HCT116 (cell line): Measurements from ENCODE around the gene HCN1. TPM values are rescaled to one million over a fixed set of nuclear protein-coding genes. Genes with fewer than 3 reads are reported as not detected.
A peak's percentile ranks its signal among the peaks of the same experiment; 100 is the strongest.

Experiments used
- ATAC-seq: fragments of 200-7000 bp; cut with Tn5 transposase; 2 replicates; pipeline ENCODE4 v1.9.1; 2020; ENCODE audit warnings: mild to moderate bottlenecking, moderate library complexity
- BruUV-seq: library from RNA; stranded (reverse); fragments of 400-500 nt; replicated peaks from 2 replicates; lab custom pipeline; 2021; lab: Mats Ljungman, UMichigan
- CTCF ChIA-PET: fragments of 300-600 bp; sonication (Branson Sonifier 250); formaldehyde crosslinking; loops from one replicate; lab custom pipeline; 2021; ENCODE audit warnings: antibody characterized with exemption; lab: Charles Lee
- POLR2A ChIA-PET: fragments of 300-600, 350-600 bp; sonication (Branson Sonifier 250); formaldehyde crosslinking; loops from one replicate; lab custom pipeline; 2021; ENCODE audit warnings: antibody characterized with exemption; lab: Charles Lee
- RAD21 ChIA-PET, 2 experiments: fragments of 300-600 bp; sonication (Branson Sonifier 250); formaldehyde crosslinking; loops; one replicate each; lab custom pipeline; 2023; ENCODE audit warnings: low total read pairs in 2 of 2; ENCODE audit not compliant: uncharacterized antibody in 2 of 2, unreplicated experiment in 2 of 2, low non-redundant PET in 1 of 2; lab: Charles Lee
- DNase-seq: peaks from one replicate; pipeline ENCODE4 v3.0.0-alpha.2; 2010; ENCODE audit warnings: low read depth, low spot score
- H2AFZ ChIP-seq: fragments of 200-600 bp; shearing (Covaris generic), sonication (generic); 2 replicates; pipeline ENCODE4 v1.6.1; 2017; ENCODE audit warnings: low read depth, mixed run types, mixed read lengths, antibody characterized with exemption, low read length; ENCODE audit not compliant: poor library complexity, severe bottlenecking
- H3K27ac ChIP-seq: 2 replicates; pipeline ENCODE4 v1.5.1; 2012; ENCODE audit warnings: low read depth, low read length
- H3K27me3 ChIP-seq: fragments of 200-600 bp; sonication (generic); 2 replicates; pipeline ENCODE4 v1.6.1; 2016; ENCODE audit warnings: mixed run types, low read length, mixed read lengths; ENCODE audit not compliant: insufficient read depth
- H3K36me3 ChIP-seq, 2 experiments: fragments of 200-500 bp in 1 of 2; fragments of 200-600 bp in 1 of 2; sonication (Bioruptor generic) in 1 of 2; sonication (generic) in 1 of 2; 2 replicates each; pipeline versions ENCODE4 v1.5.1 to v1.6.1; 2014 to 2016; ENCODE audit warnings: low read length in 2 of 2, inconsistent platforms in 1 of 2, mixed read lengths in 1 of 2, mixed run types in 1 of 2; ENCODE audit not compliant: insufficient read depth in 2 of 2, control insufficient read depth in 1 of 2
- H3K4me1 ChIP-seq, 2 experiments: fragments of 200-600 bp in 1 of 2; sonication (generic) in 1 of 2; 2 replicates each; pipeline versions ENCODE4 v1.5.1 to v1.6.1; 2012 to 2017; ENCODE audit warnings: low read length in 2 of 2, inconsistent platforms in 1 of 2, mild to moderate bottlenecking in 1 of 2, mixed read lengths in 1 of 2, mixed run types in 1 of 2, moderate library complexity in 1 of 2; ENCODE audit not compliant: insufficient read depth in 2 of 2, control insufficient read depth in 1 of 2
- H3K4me2 ChIP-seq: fragments of 200-600 bp; sonication (generic); 2 replicates; pipeline ENCODE4 v1.6.1; 2017; ENCODE audit warnings: mixed run types, low read length, mixed read lengths
- H3K4me3 ChIP-seq, 2 experiments: fragments of 200-600 bp in 1 of 2; sonication (generic) in 1 of 2; replicated peaks in 1 of 2; 2 replicates each; pipeline ENCODE4 v1.5.1; 2011 to 2016; ENCODE audit warnings: low read length in 2 of 2, control low read depth in 1 of 2, low read depth in 1 of 2, mild to moderate bottlenecking in 1 of 2, mixed read lengths in 1 of 2, mixed run types in 1 of 2
- H3K79me2 ChIP-seq: fragments of 200-600 bp; sonication (generic); 2 replicates; pipeline ENCODE4 v1.6.1; 2017; ENCODE audit warnings: mild to moderate bottlenecking, mixed run types, low read length, moderate library complexity, mixed read lengths; ENCODE audit not compliant: insufficient read depth
- H3K9ac ChIP-seq: fragments of 200-600 bp; sonication (generic); 2 replicates; pipeline ENCODE4 v1.6.1; 2016; ENCODE audit warnings: low read length, mixed read lengths
- H3K9me2 ChIP-seq: fragments of 200-600 bp; sonication (generic), shearing (Covaris generic); 2 replicates; pipeline ENCODE4 v1.6.1; 2017; ENCODE audit warnings: mixed run types, mild to moderate bottlenecking, moderate library complexity; ENCODE audit not compliant: insufficient read depth
- H3K9me3 ChIP-seq, 2 experiments: fragments of 200-500 bp in 1 of 2; fragments of 200-600 bp in 1 of 2; sonication (Bioruptor generic) in 1 of 2; sonication (generic) in 1 of 2; 2 replicates each; pipeline ENCODE4 v1.6.1; 2014 to 2017; ENCODE audit warnings: low read length in 2 of 2, mixed read lengths in 2 of 2, inconsistent platforms in 1 of 2, low read depth in 1 of 2, mild to moderate bottlenecking in 1 of 2, mixed run types in 1 of 2, moderate library complexity in 1 of 2; ENCODE audit not compliant: control insufficient read depth in 1 of 2, insufficient read depth in 1 of 2
- H4K20me1 ChIP-seq: fragments of 200-600 bp; sonication (generic), shearing (Covaris generic); 2 replicates; pipeline ENCODE4 v1.6.1; 2017; ENCODE audit warnings: mixed run types, mild to moderate bottlenecking, moderate library complexity; ENCODE audit not compliant: insufficient read depth
- CBX3 ChIP-seq: IDR thresholded peaks from 2 replicates; pipeline ENCODE4 v1.6.1; 2012; ENCODE audit warnings: low read depth
- EGR1 ChIP-seq: IDR thresholded peaks from 2 replicates; pipeline ENCODE4 v1.6.1; 2012; ENCODE audit warnings: low read depth
- EZH2 ChIP-seq: fragments of 200-600 bp; sonication (generic); IDR thresholded peaks from 2 replicates; pipeline ENCODE4 v1.6.1; 2017; ENCODE audit warnings: antibody characterized with exemption, mixed run types
- JUND ChIP-seq: IDR thresholded peaks from 2 replicates; pipeline ENCODE4 v1.6.1; 2012
- POLR2A ChIP-seq: IDR thresholded peaks from 2 replicates; pipeline ENCODE4 v1.7.0; 2011; ENCODE audit warnings: borderline replicate concordance; ENCODE audit not compliant: insufficient read depth, insufficient read length; ENCODE audit errors: extremely low read depth
- RAD21 ChIP-seq: IDR thresholded peaks from 2 replicates; pipeline ENCODE4 v1.6.1; 2012; ENCODE audit warnings: low read depth, mild to moderate bottlenecking
- SP1 ChIP-seq: IDR thresholded peaks from 2 replicates; pipeline ENCODE4 v1.6.1; 2012; ENCODE audit warnings: low read depth
- SRF ChIP-seq: IDR thresholded peaks from 2 replicates; pipeline ENCODE4 v1.6.1; 2012; ENCODE audit warnings: low read depth
- TCF7L2 ChIP-seq: IDR thresholded peaks from 2 replicates; pipeline ENCODE4 v1.7.0; 2011; ENCODE audit warnings: borderline replicate concordance, inconsistent platforms; ENCODE audit not compliant: insufficient read depth, insufficient read length; ENCODE audit errors: extremely low read depth
- YY1 ChIP-seq: IDR thresholded peaks from 2 replicates; pipeline ENCODE4 v1.6.1; 2011; ENCODE audit warnings: low read length, low read depth, moderate library complexity, mild to moderate bottlenecking; ENCODE audit not compliant: insufficient replicate concordance; ENCODE audit errors: extremely low read depth
- ZFX ChIP-seq: fragments of 450-650 bp; IDR thresholded peaks from 2 replicates; pipeline ENCODE4 v1.6.1; 2017
- ZNF274 ChIP-seq: fragments of 200-500 bp; sonication (Bioruptor generic); IDR thresholded peaks from 2 replicates; pipeline ENCODE4 v1.6.1; 2014; ENCODE audit warnings: mild to moderate bottlenecking, low read depth, low read length, inconsistent platforms
- intact Hi-C: fragments of 100-400 bp; cut with micrococcal nuclease; formaldehyde crosslinking; loops from 2 replicates; pipeline ENCODE4 v1.10.0; 2022
- total RNA-seq: library from RNA; stranded (reverse); gene quantifications from one replicate; pipeline ENCODE4 v1.2.1, GENCODE V29; 2021; ENCODE audit not compliant: unreplicated experiment
- TF ChIP-seq, protein P1 (sequence below), 3 experiments: fragments of 200-600 bp in 1 of 3; sonication (generic) in 1 of 3; IDR thresholded peaks in 2 of 3; conservative IDR thresholded peaks in 1 of 3; 2 replicates each; pipeline ENCODE4 v1.5.1; 2012 to 2017; ENCODE audit warnings: low read depth in 2 of 3, low read length in 2 of 3, antibody characterized with exemption in 1 of 3, borderline replicate concordance in 1 of 3, control low read depth in 1 of 3, mild to moderate bottlenecking in 1 of 3, mixed read lengths in 1 of 3, mixed run types in 1 of 3, moderate library complexity in 1 of 3; ENCODE audit not compliant: insufficient read depth in 1 of 3
- TF ChIP-seq, protein P2 (sequence below): IDR thresholded peaks from 2 replicates; pipeline ENCODE4 v1.6.1; 2011; ENCODE audit warnings: mild to moderate bottlenecking, low read length, moderate library complexity; ENCODE audit not compliant: insufficient replicate concordance; ENCODE audit errors: extremely low read depth
- TF ChIP-seq, protein P3 (sequence below): IDR thresholded peaks from 2 replicates; pipeline ENCODE4 v1.6.1; 2012

Gene HCN1
- total RNA-seq, 1 experiment from 2014 or later: 0.10 TPM

DNA sequence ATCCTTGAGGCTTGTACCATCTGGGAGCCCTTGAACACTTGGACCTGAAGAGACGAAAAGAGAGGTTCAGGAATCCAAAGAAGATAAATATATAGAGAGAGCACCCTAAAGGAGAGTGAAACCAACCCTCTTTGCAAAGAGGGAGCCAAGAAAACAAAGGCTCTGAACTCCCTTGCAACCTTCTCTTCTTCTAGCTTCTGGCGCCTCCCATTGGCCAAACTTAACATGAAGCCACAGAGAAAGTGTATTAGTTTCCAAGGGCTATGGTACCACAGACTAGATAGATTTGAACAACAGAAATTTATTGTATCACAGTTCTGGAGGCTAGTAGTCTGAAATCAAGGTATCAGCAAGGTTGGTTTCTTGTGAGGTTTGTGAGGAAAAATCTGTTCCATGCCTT, 175.1 kb downstream of the HCN1 start:
- H3K4me2 ChIP-seq: peak overlapping the region; percentile 43
- no peaks in the 10 kb centered on the region for H3K79me2 ChIP-seq
- H3K9me2 ChIP-seq: no peaks in the 10 kb centered on the region
- CTCF ChIA-PET: interaction anchor here (0.6 to 2.6 kb wide), 11 partner anchors 13 to 662 kb away, joined by 3 to 28 read pairs (median 4); no protein-coding TSS in a partner anchor
- DNase-seq: peak; percentile 62
- intact Hi-C loops: loop anchor here (1.0 kb wide), 3 partner anchors 483 to 659 kb away; no protein-coding TSS in a partner anchor
- peak; percentile 88 for TF ChIP-seq RAD21
- TF ChIP-seq CBX3: peak; percentile 74; the same call in 1 of the 2 replicates
- TF ChIP-seq, protein P1, sequence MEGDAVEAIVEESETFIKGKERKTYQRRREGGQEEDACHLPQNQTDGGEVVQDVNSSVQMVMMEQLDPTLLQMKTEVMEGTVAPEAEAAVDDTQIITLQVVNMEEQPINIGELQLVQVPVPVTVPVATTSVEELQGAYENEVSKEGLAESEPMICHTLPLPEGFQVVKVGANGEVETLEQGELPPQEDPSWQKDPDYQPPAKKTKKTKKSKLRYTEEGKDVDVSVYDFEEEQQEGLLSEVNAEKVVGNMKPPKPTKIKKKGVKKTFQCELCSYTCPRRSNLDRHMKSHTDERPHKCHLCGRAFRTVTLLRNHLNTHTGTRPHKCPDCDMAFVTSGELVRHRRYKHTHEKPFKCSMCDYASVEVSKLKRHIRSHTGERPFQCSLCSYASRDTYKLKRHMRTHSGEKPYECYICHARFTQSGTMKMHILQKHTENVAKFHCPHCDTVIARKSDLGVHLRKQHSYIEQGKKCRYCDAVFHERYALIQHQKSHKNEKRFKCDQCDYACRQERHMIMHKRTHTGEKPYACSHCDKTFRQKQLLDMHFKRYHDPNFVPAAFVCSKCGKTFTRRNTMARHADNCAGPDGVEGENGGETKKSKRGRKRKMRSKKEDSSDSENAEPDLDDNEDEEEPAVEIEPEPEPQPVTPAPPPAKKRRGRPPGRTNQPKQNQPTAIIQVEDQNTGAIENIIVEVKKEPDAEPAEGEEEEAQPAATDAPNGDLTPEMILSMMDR (IDR thresholded peaks at IDR 0.05 in 2 of 3, conservative IDR thresholded peaks at IDR 0.05 in 1 of 3; ENCODE audit: borderline replicate concordance in 1 of 3, insufficient read depth in 1 of 3, low read depth in 2 of 3, low read length in 2 of 3): peak; percentile 60 to 75 (median 66)
- TF ChIP-seq TCF7L2: no peak
- TF ChIP-seq, all 23 proteins: peak for 3
- no TSS peak for BruUV-seq
- no peaks in the 10 kb centered on the region for H3K9me3 ChIP-seq
- no peak overlapping the region; the same call in 1 of the 2 replicates for H3K27ac ChIP-seq
- H3K36me3 ChIP-seq: no peaks in the 10 kb centered on the region
- RAD21 ChIA-PET: interaction anchor here (0.7 to 1.8 kb wide), 6 partner anchors 136 to 644 kb away, joined by 3 to 12 read pairs (median 4); no protein-coding TSS in a partner anchor
- no peak overlapping the region for H3K9ac ChIP-seq
- H3K27me3 ChIP-seq: no peaks in the 10 kb centered on the region
- H3K4me1 ChIP-seq: peaks cover 8 to 10% of the 10 kb centered on the region in 2 experiments; a peak in 3 of 4 replicates
- H2AFZ ChIP-seq: peak overlapping the region; percentile 89
- H4K20me1 ChIP-seq: no peaks in the 10 kb centered on the region
- no peak overlapping the region for H3K4me3 ChIP-seq
- peak; percentile 94 for ATAC-seq
- POLR2A ChIA-PET: interaction anchor here (0.8 kb wide), 1 partner anchor 136 kb away, joined by 4 read pairs; no protein-coding TSS in a partner anchor

DNA sequence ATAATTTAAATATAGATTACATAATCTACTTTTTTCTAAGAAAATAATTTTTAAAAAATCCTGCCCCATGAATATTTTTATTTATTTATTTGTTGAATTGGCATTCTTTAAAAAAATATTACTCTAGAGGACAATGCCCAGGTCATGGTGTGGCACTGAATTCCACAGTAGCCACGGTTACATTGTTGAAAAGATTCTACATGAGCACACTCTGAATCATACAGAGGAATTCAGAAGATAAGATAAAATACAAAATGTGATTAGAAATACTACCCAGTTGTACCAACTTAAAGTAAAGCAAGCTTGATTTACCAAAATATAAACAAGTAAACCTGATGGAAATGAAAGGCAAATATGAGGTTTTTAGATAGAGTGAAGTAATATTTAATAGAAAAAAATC, 183.7 kb downstream of the HCN1 start:
- ChIA-PET RAD21 (no interaction called here), POLR2A (no interaction called here), CTCF (no interaction called here)
- H2AFZ ChIP-seq: peak overlapping the region; percentile 70
- H3K9ac ChIP-seq: no peak overlapping the region
- no peak overlapping the region for H3K4me3 ChIP-seq
- no TSS peak for BruUV-seq
- H3K4me2 ChIP-seq: no peak overlapping the region
- no peak overlapping the region for H3K27ac ChIP-seq
- H3K27me3 ChIP-seq: no peaks in the 10 kb centered on the region
- H3K79me2 ChIP-seq: no peaks in the 10 kb centered on the region
- no peak for DNase-seq
- no peaks in the 10 kb centered on the region for H3K9me2 ChIP-seq
- intact Hi-C loops: no loop called here
- H3K9me3 ChIP-seq: no peaks in the 10 kb centered on the region
- H3K36me3 ChIP-seq: no peaks in the 10 kb centered on the region
- ATAC-seq: no peak
- no peaks in the 10 kb centered on the region for H4K20me1 ChIP-seq
- H3K4me1 ChIP-seq: peaks cover 0 to 4% of the 10 kb centered on the region in 2 experiments; a peak in 2 of 4 replicates
- TF ChIP-seq YY1 (no peak), ZFX (no peak), POLR2A (no peak), EGR1 (no peak), SRF (no peak), ZNF274 (no peak), JUND (no peak), SP1 (no peak), EZH2 (no peak)
- TF ChIP-seq, protein P2, sequence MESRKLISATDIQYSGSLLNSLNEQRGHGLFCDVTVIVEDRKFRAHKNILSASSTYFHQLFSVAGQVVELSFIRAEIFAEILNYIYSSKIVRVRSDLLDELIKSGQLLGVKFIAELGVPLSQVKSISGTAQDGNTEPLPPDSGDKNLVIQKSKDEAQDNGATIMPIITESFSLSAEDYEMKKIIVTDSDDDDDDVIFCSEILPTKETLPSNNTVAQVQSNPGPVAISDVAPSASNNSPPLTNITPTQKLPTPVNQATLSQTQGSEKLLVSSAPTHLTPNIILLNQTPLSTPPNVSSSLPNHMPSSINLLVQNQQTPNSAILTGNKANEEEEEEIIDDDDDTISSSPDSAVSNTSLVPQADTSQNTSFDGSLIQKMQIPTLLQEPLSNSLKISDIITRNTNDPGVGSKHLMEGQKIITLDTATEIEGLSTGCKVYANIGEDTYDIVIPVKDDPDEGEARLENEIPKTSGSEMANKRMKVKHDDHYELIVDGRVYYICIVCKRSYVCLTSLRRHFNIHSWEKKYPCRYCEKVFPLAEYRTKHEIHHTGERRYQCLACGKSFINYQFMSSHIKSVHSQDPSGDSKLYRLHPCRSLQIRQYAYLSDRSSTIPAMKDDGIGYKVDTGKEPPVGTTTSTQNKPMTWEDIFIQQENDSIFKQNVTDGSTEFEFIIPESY: no peak
- TF ChIP-seq, protein P3, sequence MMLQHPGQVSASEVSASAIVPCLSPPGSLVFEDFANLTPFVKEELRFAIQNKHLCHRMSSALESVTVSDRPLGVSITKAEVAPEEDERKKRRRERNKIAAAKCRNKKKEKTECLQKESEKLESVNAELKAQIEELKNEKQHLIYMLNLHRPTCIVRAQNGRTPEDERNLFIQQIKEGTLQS: no peak
